Hepatocyte (in vitro differentiated cells): ENCODE measurements around the gene ACACA. TPM values are rescaled to one million over a fixed set of nuclear protein-coding genes. Genes with fewer than 3 reads are reported as not detected.

Experiments
- DNase-seq: peaks from one replicate; pipeline ENCODE4 v3.0.0-alpha.2; 2016; ENCODE audit warnings: low spot score
- H2AFZ ChIP-seq: fragments of 200-600 bp; sonication (generic); 2 replicates; pipeline ENCODE4 v1.6.0; 2016; ENCODE audit warnings: antibody characterized with exemption, mild to moderate bottlenecking
- H3K27ac ChIP-seq: fragments of 200-600 bp; sonication (generic); 2 replicates; pipeline ENCODE4 v1.5.1; 2016; ENCODE audit warnings: mild to moderate bottlenecking
- H3K27me3 ChIP-seq: fragments of 200-600 bp; sonication (generic); 2 replicates; pipeline ENCODE4 v1.6.1; 2016
- H3K36me3 ChIP-seq: fragments of 200-600 bp; sonication (generic); replicated peaks from 2 replicates; pipeline ENCODE4 v1.5.1; 2016; ENCODE audit warnings: low read depth; ENCODE audit not compliant: insufficient read depth
- H3K4me1 ChIP-seq: fragments of 200-600 bp; sonication (generic); 2 replicates; pipeline ENCODE4 v1.5.1; 2016; ENCODE audit warnings: mild to moderate bottlenecking, moderate library complexity; ENCODE audit not compliant: insufficient read depth
- H3K4me2 ChIP-seq: fragments of 200-600 bp; sonication (generic); 2 replicates; pipeline ENCODE4 v1.6.0; 2016
- H3K4me3 ChIP-seq: fragments of 200-600 bp; sonication (generic); 2 replicates; pipeline ENCODE4 v1.5.1; 2016; ENCODE audit warnings: mild to moderate bottlenecking
- H3K79me2 ChIP-seq: fragments of 200-600 bp; sonication (generic); 2 replicates; pipeline ENCODE4 v1.6.0; 2017; ENCODE audit warnings: mild to moderate bottlenecking
- H3K9me2 ChIP-seq: fragments of 200-600 bp; sonication (generic); replicated peaks from 2 replicates; pipeline ENCODE4 v1.6.0; 2017; ENCODE audit warnings: mild to moderate bottlenecking; ENCODE audit not compliant: insufficient read depth
- H3K9me3 ChIP-seq: fragments of 200-600 bp; sonication (generic); 2 replicates; pipeline ENCODE4 v1.5.1; 2016; ENCODE audit warnings: low read depth, mild to moderate bottlenecking
- H4K20me1 ChIP-seq: fragments of 200-600 bp; sonication (generic); 2 replicates; pipeline ENCODE4 v1.6.0; 2016; ENCODE audit warnings: mild to moderate bottlenecking; ENCODE audit not compliant: insufficient read depth, poor library complexity, severe bottlenecking
- CTCF ChIP-seq: fragments of 200-600 bp; sonication (generic); IDR thresholded peaks from 2 replicates; pipeline ENCODE4 v1.5.1; 2016; ENCODE audit warnings: antibody characterized with exemption, mild to moderate bottlenecking; ENCODE audit not compliant: poor library complexity
- EZH2 ChIP-seq: fragments of 200-600 bp; sonication (generic); IDR thresholded peaks from 2 replicates; pipeline ENCODE4 v1.6.1; 2016; ENCODE audit warnings: antibody characterized with exemption, mild to moderate bottlenecking, borderline replicate concordance
- EZH2phosphoT487 ChIP-seq: fragments of 200-600 bp; sonication (generic); IDR thresholded peaks from one replicate; pipeline ENCODE4 v1.6.1; 2018; ENCODE audit warnings: antibody characterized with exemption, mild to moderate bottlenecking, low read depth, moderate library complexity; ENCODE audit not compliant: unreplicated experiment, severe bottlenecking
- WGBS: methylation state at CpG from one replicate; pipeline ENCODE4 v1.1.6; 2016; ENCODE audit warnings: low lambda C conversion rate; ENCODE audit errors: missing lambda C conversion rate; 5-methylcytosine and 5-hydroxymethylcytosine counted together
- polyA plus RNA-seq: library from polyadenylated mRNA; unstranded; fragments of >200 nt; fragmentation: Nextera tagmentation; extraction: Ambion mirVana; gene quantifications from 2 replicates; pipeline ENCODE4 v1.2.1, GENCODE V29; 2016
- total RNA-seq: library from RNA; depleted of rRNA; stranded (reverse); fragments of >200 nt; gene quantifications from 2 replicates; pipeline ENCODE4 v1.2.3, GENCODE V29; 2014

The ACACA gene
- total and polyA plus RNA-seq, 2 experiments from 2014 or later = 37.4 to 53.8 TPM

- Histone ChIP-seq H3K27ac (no peak overlapping the region), H2AFZ (no peak overlapping the region), H3K4me2 (no peak overlapping the region), H4K20me1 (no peaks in the 10 kb centered on the region), H3K27me3 (no peaks in the 10 kb centered on the region), H3K4me3 (no peak overlapping the region), H3K4me1 (peaks cover 20% of the 10 kb centered on the region), H3K9me3 (no peaks in the 10 kb centered on the region), H3K79me2 (no peaks in the 10 kb centered on the region), H3K9me2 (no peaks in the 10 kb centered on the region), H3K36me3 (no peaks in the 10 kb centered on the region)
- WGBS = 84% methylated on average over 2 of the region's 2 CpGs
- no peak for TF ChIP-seq CTCF
- TF ChIP-seq EZH2 = no peak
- TF ChIP-seq EZH2phosphoT487 = no peak
- no peak for DNase-seq
These were observed 310.6 kb downstream of the ACACA start for GRCh38 chr17:37096071-37096470.

GRCh38 chr17:37094391-37094790 is 312.2 kb downstream of the ACACA start:
- Histone ChIP-seq H3K4me2 (no peak overlapping the region), H3K27ac (no peak overlapping the region), H2AFZ (no peak overlapping the region), H4K20me1 (no peaks in the 10 kb centered on the region), H3K36me3 (no peaks in the 10 kb centered on the region), H3K27me3 (no peaks in the 10 kb centered on the region), H3K79me2 (no peaks in the 10 kb centered on the region), H3K4me1 (peaks cover 30% of the 10 kb centered on the region), H3K9me3 (no peaks in the 10 kb centered on the region), H3K4me3 (no peak overlapping the region), H3K9me2 (no peaks in the 10 kb centered on the region)
- WGBS = 89% methylated on average over 4 of the region's 4 CpGs
- DNase-seq = no peak
- no peak for TF ChIP-seq EZH2phosphoT487
- TF ChIP-seq CTCF = no peak
- no peak for TF ChIP-seq EZH2

DNA sequence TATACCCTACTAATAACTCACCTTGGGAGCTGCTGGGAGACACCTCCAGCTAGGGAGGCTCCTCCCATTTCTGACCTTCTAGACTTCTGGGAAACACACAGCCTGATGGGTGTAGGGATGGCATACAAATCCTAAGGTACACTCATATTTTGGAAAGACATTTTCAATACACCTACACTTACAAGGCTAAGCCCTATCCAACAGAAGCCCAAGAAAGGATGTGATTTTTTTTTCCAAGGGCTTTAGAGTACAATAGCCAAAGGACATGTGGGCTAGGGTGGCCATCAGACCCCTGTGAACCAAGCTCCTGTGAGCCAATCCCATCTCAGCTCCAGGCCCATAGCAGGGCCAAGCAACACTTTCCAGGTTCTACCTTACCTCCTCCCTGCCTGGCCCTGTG is 313.9 kb downstream of the ACACA start:
- no peak for TF ChIP-seq EZH2phosphoT487
- TF ChIP-seq EZH2 = no peak
- H4K20me1 ChIP-seq = no peaks in the 10 kb centered on the region
- H3K79me2 ChIP-seq = no peaks in the 10 kb centered on the region
- no peaks in the 10 kb centered on the region for H3K27me3 ChIP-seq
- H3K9me3 ChIP-seq = no peaks in the 10 kb centered on the region
- peak overlapping the region; percentile 72 for H3K27ac ChIP-seq
- H3K9me2 ChIP-seq = no peaks in the 10 kb centered on the region
- H3K4me2 ChIP-seq = no peak overlapping the region
- DNase-seq = no peak
- H3K36me3 ChIP-seq = no peaks in the 10 kb centered on the region
- H2AFZ ChIP-seq = no peak overlapping the region
- H3K4me1 ChIP-seq = peaks cover 30% of the 10 kb centered on the region
- H3K4me3 ChIP-seq = no peak overlapping the region

- H3K4me2 ChIP-seq = no peak overlapping the region
- H3K9me3 ChIP-seq = no peaks in the 10 kb centered on the region
- no peak overlapping the region for H2AFZ ChIP-seq
- H3K9me2 ChIP-seq = no peaks in the 10 kb centered on the region
- no peaks in the 10 kb centered on the region for H4K20me1 ChIP-seq
- DNase-seq = peak; percentile 63
- TF ChIP-seq EZH2phosphoT487 = no peak
- TF ChIP-seq CTCF = no peak
- TF ChIP-seq EZH2 = no peak
- H3K4me3 ChIP-seq = no peak overlapping the region
- H3K27ac ChIP-seq = peak overlapping the region; percentile 91
- H3K27me3 ChIP-seq = no peaks in the 10 kb centered on the region
- 73% methylated on average over 2 of the region's 2 CpGs for WGBS
- peaks cover 30% of the 10 kb centered on the region for H3K4me1 ChIP-seq
- no peaks in the 10 kb centered on the region for H3K79me2 ChIP-seq
- no peaks in the 10 kb centered on the region for H3K36me3 ChIP-seq
These were observed 314.6 kb downstream of the ACACA start for GRCh38 chr17:37092071-37092470.
